T-helper 2 cell treated with Interferon-gamma antibody and Interleukin-4, amounts not matched to agents 100 ng/mL and 5 ng/mL, for 36 hours (primary cell): ENCODE measurements around the gene IFNA4. TPM values are rescaled to one million over a fixed set of nuclear protein-coding genes. Genes with fewer than 3 reads are reported as not detected.
"Not testable (repeated sequence)": the region's sequence is repeated elsewhere in the genome, so short reads cannot be mapped to it uniquely, and the experiment has no call there.

Experiments
- intact Hi-C: fragments of 100-400 bp; cut with micrococcal nuclease; formaldehyde crosslinking; loops from one replicate; pipeline ENCODE4 v1.15.1; 2023
- total RNA-seq: library from RNA; stranded (reverse); gene quantifications from 2 replicates; pipeline ENCODE4 v1.2.3, GENCODE V29; 2022

The IFNA4 gene
- total RNA-seq, 1 donor from 2014 or later, result not detected

GRCh38 chr9:21171351-21171750, 16.0 kb downstream of the IFNA4 start:
- intact Hi-C loops, result no loop called here

- intact Hi-C loops, result not testable (repeated sequence)
Measured at GRCh38 chr9:21166560-21166959, 20.8 kb downstream of the IFNA4 start, which contains the start of gene IFNA21. Gene IFNA21, minus strand, starts transcription at chr9:21166660. Its CDS starts 48 bp downstream, at chr9:21166612.

GRCh38 chr9:21165516-21165915, 21.9 kb downstream of the IFNA4 start:
- intact Hi-C loops, result no loop called here

- intact Hi-C loops, result no loop called here
Measured at GRCh38 chr9:21160178-21160577, 27.2 kb downstream of the IFNA4 start.

GRCh38 chr9:21155501-21155900, 31.9 kb downstream of the IFNA4 start:
- intact Hi-C loops, result no loop called here

- intact Hi-C loops, result no loop called here
Measured at GRCh38 chr9:21154018-21154608, 33.3 kb downstream of the IFNA4 start.

GRCh38 chr9:21153336-21154017, 33.9 kb downstream of the IFNA4 start:
- intact Hi-C loops, result no loop called here

GRCh38 chr9:21144603-21145002, 42.8 kb downstream of the IFNA4 start:
- intact Hi-C loops, result loop anchor here (1.0 kb wide), 1 partner anchor 48 kb away; no protein-coding TSS in a partner anchor

DNA sequence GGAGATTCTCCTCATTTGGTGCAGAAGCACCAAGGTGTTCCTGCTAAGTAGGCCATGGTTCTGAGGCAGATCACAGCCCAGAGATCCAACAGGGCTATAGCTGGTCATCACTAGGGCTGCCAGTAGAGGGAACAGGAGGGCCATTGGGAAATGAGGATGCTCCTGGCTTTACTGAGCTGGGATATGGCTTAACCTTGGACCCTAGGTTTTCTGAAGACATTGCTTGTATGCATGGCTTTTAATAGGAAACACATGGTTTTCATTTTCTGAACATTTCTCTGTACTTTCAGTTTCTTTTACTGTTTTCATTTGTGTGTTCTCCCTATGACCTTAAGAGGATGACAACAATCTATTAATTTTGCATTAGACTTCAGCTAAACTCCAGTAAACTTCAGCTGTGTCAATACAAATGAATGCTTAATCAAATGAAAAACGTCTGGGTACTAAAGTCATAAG, 45.9 kb downstream of the IFNA4 start, which contains the start of gene IFNW1:
TSS of gene IFNW1 (minus strand) at position 406 of the 456 bp plus-strand sequence. CDS start at position 144, 262 bp downstream.
- intact Hi-C loops, result no loop called here

- intact Hi-C loops, result no loop called here
Measured at GRCh38 chr9:21137020-21137419, 50.4 kb downstream of the IFNA4 start.

Other genes starting within 250 kb of the IFNA4 start
- gene HACD4, start 155.9 kb downstream of the IFNA4 start, total RNA-seq, result 13.4 and 16.5 TPM in 2 replicates
- not detected in 2 replicates for gene IFNB1, start 109.6 kb downstream of the IFNA4 start, total RNA-seq
- not detected in 2 replicates for gene IFNW1, start 45.8 kb downstream of the IFNA4 start, total RNA-seq
- not detected in 2 replicates for gene IFNA21, start 20.9 kb downstream of the IFNA4 start, total RNA-seq
- gene IFNA7, start 14.6 kb upstream of the IFNA4 start, total RNA-seq, result not detected in 2 replicates
- not detected in 2 replicates for gene IFNA10, start 19.6 kb upstream of the IFNA4 start, total RNA-seq
- gene IFNA16, start 29.7 kb upstream of the IFNA4 start, total RNA-seq, result not detected in 2 replicates
- not detected in 2 replicates for gene IFNA17, start 40.6 kb upstream of the IFNA4 start, total RNA-seq
- not detected in 2 replicates for gene IFNA14, start 52.4 kb upstream of the IFNA4 start, total RNA-seq
- gene IFNA5, start 117.7 kb upstream of the IFNA4 start, total RNA-seq, result not detected in 2 replicates
- 17.1 and 17.2 TPM in 2 replicates for gene KLHL9, start 147.8 kb upstream of the IFNA4 start, total RNA-seq
- gene IFNA6, start 163.3 kb upstream of the IFNA4 start, total RNA-seq, result not detected in 2 replicates
- not detected in 2 replicates for gene IFNA13, start 180.5 kb upstream of the IFNA4 start, total RNA-seq
- not detected in 2 replicates for gene IFNA2, start 197.8 kb upstream of the IFNA4 start, total RNA-seq
- gene IFNA8, start 221.5 kb upstream of the IFNA4 start, total RNA-seq, result not detected in 2 replicates